Prostate gland (tissue), 2 donors: ENCODE data around the gene NSG2. TPM values are rescaled to one million over a fixed set of nuclear protein-coding genes. Genes with fewer than 3 reads are reported as not detected.

Experiments used
- DNase-seq: peaks from one replicate; pipeline ENCODE4 v3.0.0-alpha.2; 2019; ENCODE audit warnings: low spot score
- H3K27ac ChIP-seq, 2 donors: fragments of 200-600 bp; sonication (generic); 2 replicates each; pipeline ENCODE4 v1.5.1; 2017 to 2019
- H3K27me3 ChIP-seq: fragments of 200-600 bp; sonication (generic); replicated peaks from 2 replicates; pipeline ENCODE4 v1.5.1; 2019; ENCODE audit not compliant: insufficient read depth
- H3K36me3 ChIP-seq, 2 donors: fragments of 200-600 bp; sonication (generic); 1 replicate in 1 of 2; 2 replicates in 1 of 2; pipeline versions ENCODE4 v1.5.1 to v1.8.1; 2017 to 2019
- H3K4me1 ChIP-seq: fragments of 200-600 bp; sonication (generic); replicated peaks from 2 replicates; pipeline ENCODE4 v1.5.1; 2019
- H3K4me3 ChIP-seq, 2 donors: fragments of 200-600 bp; sonication (generic); 2 replicates each; pipeline ENCODE4 v1.5.1; 2017 to 2019
- H3K9me3 ChIP-seq: fragments of 200-600 bp; sonication (generic); 2 replicates; pipeline ENCODE4 v1.5.1; 2017
- CTCF ChIP-seq, 4 experiments: fragments of 200-600 bp in 2 of 4; fragments of 450-650 bp in 2 of 4; sonication (generic) in 2 of 4; IDR thresholded peaks; 1 replicate in 3 of 4; 2 replicates in 1 of 4; pipeline ENCODE4 v1.5.1; 2016 to 2019; ENCODE audit warnings: antibody characterized with exemption in 4 of 4, mild to moderate bottlenecking in 2 of 4, moderate library complexity in 2 of 4
- POLR2A ChIP-seq: fragments of 450-650 bp; IDR thresholded peaks from one replicate; pipeline ENCODE4 v1.6.1; 2016; ENCODE audit warnings: antibody characterized with exemption, mild to moderate bottlenecking
- POLR2AphosphoS5 ChIP-seq: sonication (generic); formaldehyde crosslinking; IDR thresholded peaks from one replicate; pipeline ENCODE4 v1.6.1; 2017; ENCODE audit warnings: antibody characterized with exemption
- WGBS: methylation state at CpG from one replicate; pipeline ENCODE4 v1.1.5; 2018; 5-methylcytosine and 5-hydroxymethylcytosine counted together
- intact Hi-C: fragments of 100-400 bp; cut with DNase I; formaldehyde crosslinking; loops from one replicate; pipeline ENCODE4 v1.14.2; 2022
- total RNA-seq, 2 donors: library from RNA; depleted of rRNA; stranded (reverse); fragments of >200 nt; gene quantifications; one replicate each; pipeline ENCODE4 v1.1.0, GENCODE V29; 2016

Gene NSG2
- total RNA-seq, 2 donors from 2014 or later: 0.74 TPM; not detected in 1

- 45% methylated on average over 6 of the region's 6 CpGs for WGBS
- H3K4me1 ChIP-seq: no peaks in the 10 kb centered on the region
- intact Hi-C loops: no loop called here
Observed at GRCh38 chr5:174057206-174057605, 11.7 kb downstream of the NSG2 start.

GRCh38 chr5:174058433-174059122, 13.1 kb downstream of the NSG2 start:
- H3K4me3 ChIP-seq: no peak overlapping the region
- WGBS: 73% methylated on average over 2 of the region's 2 CpGs
- H3K27me3 ChIP-seq: no peaks in the 10 kb centered on the region
- no peaks in the 10 kb centered on the region for H3K9me3 ChIP-seq
- no peak for DNase-seq
- H3K36me3 ChIP-seq: no peaks in the 10 kb centered on the region
- intact Hi-C loops: no loop called here
- no peaks in the 10 kb centered on the region for H3K4me1 ChIP-seq
- no peak overlapping the region for H3K27ac ChIP-seq
- TF ChIP-seq CTCF (IDR thresholded peaks at IDR 0.05) (no peak), POLR2AphosphoS5 (no peak), POLR2A (no peak)

More at GRCh38 chr5:174057206-174057605, 11.7 kb downstream of the NSG2 start:
- TF ChIP-seq CTCF (IDR thresholded peaks at IDR 0.05) (no peak), POLR2A (no peak), POLR2AphosphoS5 (no peak)
- no peaks in the 10 kb centered on the region for H3K36me3 ChIP-seq
- no peak for DNase-seq
- H3K4me3 ChIP-seq: no peak overlapping the region
- H3K9me3 ChIP-seq: no peaks in the 10 kb centered on the region
- H3K27me3 ChIP-seq: no peaks in the 10 kb centered on the region
- no peak overlapping the region for H3K27ac ChIP-seq

- TF ChIP-seq POLR2AphosphoS5 (no peak), CTCF (IDR thresholded peaks at IDR 0.05) (no peak), POLR2A (no peak)
- WGBS: 94% methylated on average over 1 of the region's 1 CpG
- no peaks in the 10 kb centered on the region for H3K27me3 ChIP-seq
- H3K36me3 ChIP-seq: no peaks in the 10 kb centered on the region
- no peaks in the 10 kb centered on the region for H3K9me3 ChIP-seq
- no peak overlapping the region for H3K4me3 ChIP-seq
- intact Hi-C loops: no loop called here
- no peak for DNase-seq
- no peak overlapping the region for H3K27ac ChIP-seq
- no peaks in the 10 kb centered on the region for H3K4me1 ChIP-seq
Observed at GRCh38 chr5:174059247-174059646, 13.7 kb downstream of the NSG2 start.

- H3K4me3 ChIP-seq: no peak overlapping the region
- intact Hi-C loops: no loop called here
- no peaks in the 10 kb centered on the region for H3K36me3 ChIP-seq
- TF ChIP-seq CTCF (IDR thresholded peaks at IDR 0.05): no peak
- no peak for TF ChIP-seq POLR2A
- TF ChIP-seq POLR2AphosphoS5: no peak
- H3K9me3 ChIP-seq: no peaks in the 10 kb centered on the region
- no peaks in the 10 kb centered on the region for H3K27me3 ChIP-seq
- H3K27ac ChIP-seq: no peak overlapping the region
- DNase-seq: no peak
- no peaks in the 10 kb centered on the region for H3K4me1 ChIP-seq
Observed at GRCh38 chr5:174063082-174063756, 17.7 kb downstream of the NSG2 start.

GRCh38 chr5:174064171-174064570, 18.7 kb downstream of the NSG2 start:
- Histone ChIP-seq H3K4me3 (no peak overlapping the region), H3K27ac (no peak overlapping the region), H3K27me3 (no peaks in the 10 kb centered on the region), H3K4me1 (no peaks in the 10 kb centered on the region), H3K9me3 (no peaks in the 10 kb centered on the region), H3K36me3 (no peaks in the 10 kb centered on the region)
- TF ChIP-seq CTCF (IDR thresholded peaks at IDR 0.05) (no peak), POLR2A (no peak), POLR2AphosphoS5 (no peak)
- DNase-seq: no peak
- intact Hi-C loops: no loop called here
- WGBS: 46% methylated on average over 8 of the region's 8 CpGs
